Thyroid gland (tissue), 4 donors: ENCODE results near the gene SIDT1. TPM values are rescaled to one million over a fixed set of nuclear protein-coding genes. Genes with fewer than 3 reads are reported as not detected.

Experiments
- DNase-seq, 2 donors: peaks; one replicate each; pipeline ENCODE4 v3.0.0-alpha.2; 2019
- H3K27ac ChIP-seq, 3 donors: fragments of 200-600 bp; sonication (generic); 1 replicate in 2 of 3; 2 replicates in 1 of 3; pipeline ENCODE4 v1.5.1; 2016 to 2019; ENCODE audit warnings: mild to moderate bottlenecking in 1 of 3, moderate library complexity in 1 of 3
- H3K27me3 ChIP-seq: fragments of 200-600 bp; sonication (generic); one replicate; pipeline ENCODE4 v1.5.1; 2019
- H3K36me3 ChIP-seq, 2 donors: fragments of 200-600 bp; sonication (generic); one replicate each; pipeline ENCODE4 v1.5.1; 2016 to 2019
- H3K4me1 ChIP-seq, 2 donors: fragments of 200-600 bp; sonication (generic); one replicate each; pipeline ENCODE4 v1.5.1; 2017 to 2019
- H3K4me3 ChIP-seq, 3 donors: fragments of 200-600 bp; sonication (generic); replicated peaks in 1 of 3; 1 replicate in 2 of 3; 2 replicates in 1 of 3; pipeline ENCODE4 v1.5.1; 2016; ENCODE audit warnings: mild to moderate bottlenecking in 1 of 3
- H3K9me3 ChIP-seq: fragments of 200-600 bp; sonication (generic); one replicate; pipeline ENCODE4 v1.5.1; 2017
- POLR2A ChIP-seq, 2 donors: fragments of 450-650 bp; IDR thresholded peaks; one replicate each; pipeline ENCODE4 v1.6.1; 2017; ENCODE audit warnings: antibody characterized with exemption in 2 of 2, mild to moderate bottlenecking in 2 of 2, moderate library complexity in 1 of 2
- WGBS, 2 donors: methylation state at CpG; one replicate each; pipeline ENCODE4 v1.1.5; 2017; 5-methylcytosine and 5-hydroxymethylcytosine counted together
- intact Hi-C: fragments of 100-400 bp; cut with DNase I; formaldehyde crosslinking; loops from one replicate; pipeline ENCODE4 v1.15.1; 2023
- total RNA-seq, 4 donors: library from RNA; depleted of rRNA; stranded (reverse); fragments of >200 nt; gene quantifications; one replicate each; pipeline ENCODE4 v1.2.3, GENCODE V29; 2016
- TF ChIP-seq, protein P1 (sequence below), 6 experiments: fragments of 200-600 bp in 3 of 6; fragments of 450-650 bp in 3 of 6; sonication (generic) in 3 of 6; IDR thresholded peaks; one replicate each; pipeline ENCODE4 v1.5.1; 2016 to 2019; ENCODE audit warnings: antibody characterized with exemption in 6 of 6, mild to moderate bottlenecking in 2 of 6, inconsistent platforms in 1 of 6, moderate library complexity in 1 of 6

Gene SIDT1
- total RNA-seq, 4 donors from 2014 or later: 0.98 to 3.1 (median 2.6) TPM

DNA sequence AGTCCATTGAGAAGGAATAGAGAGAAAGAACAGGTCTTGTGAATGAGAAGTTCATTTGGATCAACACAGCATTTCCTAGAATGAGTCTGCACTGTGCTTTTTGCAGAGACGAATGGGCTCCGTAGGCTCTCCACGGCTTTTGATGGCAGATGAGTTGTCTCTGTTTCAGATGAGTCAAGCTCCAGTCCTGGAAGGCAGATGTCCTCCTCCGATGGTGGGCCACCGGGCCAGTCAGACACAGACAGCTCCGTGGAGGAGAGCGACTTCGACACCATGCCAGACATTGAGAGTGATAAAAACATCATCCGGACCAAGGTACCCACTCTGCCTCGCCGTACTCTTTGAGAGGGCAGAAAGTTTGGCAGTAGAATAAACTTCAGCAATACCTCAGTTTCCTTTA lies 70.5 kb downstream of the SIDT1 start:
- 91 to 94% methylated on average over 11 of the region's 11 CpGs for WGBS, 2 donors
- intact Hi-C loops: no loop called here
- TF ChIP-seq POLR2A (IDR thresholded peaks at IDR 0.05): no peak
- TF ChIP-seq, protein P1, sequence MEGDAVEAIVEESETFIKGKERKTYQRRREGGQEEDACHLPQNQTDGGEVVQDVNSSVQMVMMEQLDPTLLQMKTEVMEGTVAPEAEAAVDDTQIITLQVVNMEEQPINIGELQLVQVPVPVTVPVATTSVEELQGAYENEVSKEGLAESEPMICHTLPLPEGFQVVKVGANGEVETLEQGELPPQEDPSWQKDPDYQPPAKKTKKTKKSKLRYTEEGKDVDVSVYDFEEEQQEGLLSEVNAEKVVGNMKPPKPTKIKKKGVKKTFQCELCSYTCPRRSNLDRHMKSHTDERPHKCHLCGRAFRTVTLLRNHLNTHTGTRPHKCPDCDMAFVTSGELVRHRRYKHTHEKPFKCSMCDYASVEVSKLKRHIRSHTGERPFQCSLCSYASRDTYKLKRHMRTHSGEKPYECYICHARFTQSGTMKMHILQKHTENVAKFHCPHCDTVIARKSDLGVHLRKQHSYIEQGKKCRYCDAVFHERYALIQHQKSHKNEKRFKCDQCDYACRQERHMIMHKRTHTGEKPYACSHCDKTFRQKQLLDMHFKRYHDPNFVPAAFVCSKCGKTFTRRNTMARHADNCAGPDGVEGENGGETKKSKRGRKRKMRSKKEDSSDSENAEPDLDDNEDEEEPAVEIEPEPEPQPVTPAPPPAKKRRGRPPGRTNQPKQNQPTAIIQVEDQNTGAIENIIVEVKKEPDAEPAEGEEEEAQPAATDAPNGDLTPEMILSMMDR (IDR thresholded peaks at IDR 0.05): no peak
- no peaks in the 10 kb centered on the region for H3K27me3 ChIP-seq
- H3K4me1 ChIP-seq: no peaks in the 10 kb centered on the region
- no peak overlapping the region for H3K27ac ChIP-seq
- H3K9me3 ChIP-seq: no peaks in the 10 kb centered on the region
- DNase-seq: no peak
- no peak overlapping the region for H3K4me3 ChIP-seq
- no peaks in the 10 kb centered on the region for H3K36me3 ChIP-seq

DNA sequence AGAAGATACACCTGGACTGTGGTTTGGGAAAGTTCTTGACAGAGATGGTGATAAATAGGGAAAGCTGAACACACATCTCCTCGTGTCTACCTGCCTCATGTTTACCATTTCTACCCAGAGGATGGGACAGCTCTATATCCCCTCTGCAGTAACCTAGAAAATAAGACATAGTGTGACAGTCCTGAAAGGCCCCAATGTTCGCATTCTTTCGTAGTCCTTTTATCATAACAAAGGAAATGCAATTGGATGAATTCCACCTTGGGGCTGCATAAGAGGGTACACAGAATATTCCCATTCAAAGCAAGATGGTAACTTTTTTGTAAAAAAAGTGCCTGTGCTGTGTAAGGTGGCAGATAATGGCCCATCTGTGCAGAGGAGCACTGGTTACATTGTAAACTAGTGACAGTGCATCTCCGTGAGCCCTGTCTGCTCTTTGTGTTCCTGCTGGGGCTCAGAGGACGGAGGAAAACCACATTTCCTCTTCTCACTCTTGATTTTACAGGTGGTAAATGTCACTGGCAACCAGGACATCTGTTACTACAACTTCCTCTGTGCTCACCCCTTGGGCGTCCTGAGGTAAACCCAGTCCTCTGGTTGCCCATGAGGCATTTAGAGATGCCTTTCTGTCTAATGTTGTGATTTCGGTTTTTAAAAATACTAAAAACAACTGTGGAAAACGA lies 74.3 kb downstream of the SIDT1 start:
- intact Hi-C loops: no loop called here
- H3K9me3 ChIP-seq: no peaks in the 10 kb centered on the region
- H3K4me1 ChIP-seq: no peaks in the 10 kb centered on the region
- H3K36me3 ChIP-seq: no peaks in the 10 kb centered on the region
- H3K4me3 ChIP-seq: no peak overlapping the region
- 61 to 62% methylated on average over 8 of the region's 8 CpGs for WGBS, 2 donors
- no peak overlapping the region for H3K27ac ChIP-seq
- TF ChIP-seq POLR2A (IDR thresholded peaks at IDR 0.05): no peak
- TF ChIP-seq, protein P1 (IDR thresholded peaks at IDR 0.05): no peak
- no peaks in the 10 kb centered on the region for H3K27me3 ChIP-seq
- DNase-seq: no peak

DNA sequence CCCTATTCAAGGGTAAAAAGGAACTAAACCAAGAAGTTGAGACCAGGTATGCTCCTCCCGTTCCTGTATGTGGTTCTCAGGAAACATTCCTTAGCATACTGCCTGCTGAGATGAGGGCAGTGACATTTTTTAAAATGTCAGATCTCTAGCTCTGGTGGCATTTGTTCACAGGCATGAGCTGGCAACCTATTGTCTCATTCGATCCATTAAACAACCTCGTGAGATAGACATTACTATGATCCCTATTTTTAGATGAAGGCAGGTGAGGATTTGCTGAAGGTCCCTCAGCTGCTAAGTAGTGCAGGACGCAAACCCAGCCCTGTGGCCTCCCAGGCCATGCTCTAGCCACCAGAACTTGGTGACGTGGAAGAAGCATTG lies 74.9 kb downstream of the SIDT1 start:
- Histone ChIP-seq H3K27ac (no peak overlapping the region), H3K9me3 (no peaks in the 10 kb centered on the region), H3K36me3 (no peaks in the 10 kb centered on the region), H3K4me1 (no peaks in the 10 kb centered on the region), H3K4me3 (no peak overlapping the region), H3K27me3 (no peaks in the 10 kb centered on the region)
- 75 to 81% methylated on average over 5 of the region's 5 CpGs for WGBS, 2 donors
- TF ChIP-seq, protein P1 (IDR thresholded peaks at IDR 0.05): no peak
- TF ChIP-seq POLR2A (IDR thresholded peaks at IDR 0.05): no peak
- DNase-seq: no peak
- intact Hi-C loops: no loop called here

DNA sequence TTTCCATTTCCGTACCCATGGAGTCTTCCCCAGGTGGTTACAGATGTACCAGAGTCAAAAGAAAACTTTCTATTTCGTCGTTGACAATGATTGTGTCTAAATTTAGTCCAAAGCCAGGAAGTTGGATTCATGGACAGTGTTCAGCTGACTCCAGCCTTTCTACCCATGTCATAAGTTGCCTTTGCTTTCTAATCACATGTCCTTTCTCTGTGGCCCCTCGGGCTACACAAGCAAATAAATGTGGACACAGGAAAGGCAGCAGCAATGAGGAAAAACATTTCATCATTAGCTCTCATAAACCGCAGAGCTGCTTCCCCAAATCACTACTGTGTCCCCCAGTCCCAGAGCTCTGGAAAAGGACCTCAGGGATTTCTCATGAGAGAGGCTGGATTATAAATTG lies 82.0 kb downstream of the SIDT1 start:
- no peak overlapping the region for H3K4me3 ChIP-seq
- H3K27ac ChIP-seq: no peak overlapping the region

DNA sequence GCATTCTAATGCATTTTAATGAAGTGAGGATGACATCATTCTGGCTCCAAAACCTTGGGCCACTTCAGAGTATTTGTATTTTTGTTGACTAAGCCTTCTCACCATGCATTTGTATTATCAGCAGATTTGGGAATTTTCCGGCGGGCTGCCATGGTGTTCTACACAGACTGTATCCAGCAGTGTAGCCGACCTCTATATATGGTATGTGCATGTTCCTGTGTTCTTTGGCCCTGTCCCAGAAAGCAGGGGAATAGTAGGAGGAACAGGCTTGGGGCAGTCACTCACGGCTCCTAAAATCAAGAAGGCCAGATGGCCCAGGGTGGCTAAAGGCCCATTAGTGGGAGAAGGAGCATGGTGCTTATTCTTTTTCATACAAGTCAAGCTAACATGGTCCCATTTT lies 83.6 kb downstream of the SIDT1 start:
- no peak overlapping the region for H3K4me3 ChIP-seq

More for the DNA sequence above, 82.0 kb downstream of the SIDT1 start:
- no peaks in the 10 kb centered on the region for H3K9me3 ChIP-seq
- no peaks in the 10 kb centered on the region for H3K27me3 ChIP-seq
- intact Hi-C loops: no loop called here
- no peaks in the 10 kb centered on the region for H3K4me1 ChIP-seq
- TF ChIP-seq, protein P1 (IDR thresholded peaks at IDR 0.05): no peak
- no peak for TF ChIP-seq POLR2A (IDR thresholded peaks at IDR 0.05)
- 67 to 79% methylated on average over 5 of the region's 5 CpGs for WGBS, 2 donors
- DNase-seq: no peak
- H3K36me3 ChIP-seq: no peaks in the 10 kb centered on the region

More for the DNA sequence above, 83.6 kb downstream of the SIDT1 start:
- no peaks in the 10 kb centered on the region for H3K4me1 ChIP-seq
- H3K9me3 ChIP-seq: no peaks in the 10 kb centered on the region
- H3K36me3 ChIP-seq: no peaks in the 10 kb centered on the region
- no peak overlapping the region for H3K27ac ChIP-seq
- intact Hi-C loops: no loop called here
- no peaks in the 10 kb centered on the region for H3K27me3 ChIP-seq
- TF ChIP-seq, protein P1 (IDR thresholded peaks at IDR 0.05): no peak
- TF ChIP-seq POLR2A (IDR thresholded peaks at IDR 0.05): no peak
- 82 to 88% methylated on average over 4 of the region's 4 CpGs for WGBS, 2 donors
- no peak for DNase-seq
